Activated CD4-positive, alpha-beta T cell treated with anti-CD3 and anti-CD28 coated beads, Interleukin-2, amount 50 U/mL, for 48 hours (primary cell): Measurements from ENCODE around the gene TMEM87A.

Source experiments
- DNase-seq, 2 experiments: peaks; one replicate each; pipeline ENCODE4 v3.0.0-alpha.2; 2020

The TMEM87A gene

DNA sequence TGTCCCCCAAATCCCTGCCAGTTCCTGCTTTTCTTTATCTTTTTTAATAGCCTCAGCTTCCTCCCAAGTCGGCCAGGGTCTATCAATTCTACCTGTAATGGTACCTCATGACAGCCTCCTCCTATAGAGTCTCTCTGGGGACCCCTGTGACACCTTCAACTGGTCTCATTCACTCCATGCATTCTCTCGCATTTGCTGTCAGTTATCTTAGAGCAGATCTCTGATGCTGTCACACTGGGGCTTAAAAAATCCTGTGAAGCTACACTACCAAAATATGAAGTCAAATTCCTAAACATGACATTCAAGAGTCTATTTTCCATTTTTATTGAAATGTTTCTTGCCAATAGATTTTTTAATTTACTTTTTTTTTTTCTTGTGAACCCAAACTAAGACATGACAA lies 70.6 kb downstream of the TMEM87A start:
- no peak for DNase-seq

DNA sequence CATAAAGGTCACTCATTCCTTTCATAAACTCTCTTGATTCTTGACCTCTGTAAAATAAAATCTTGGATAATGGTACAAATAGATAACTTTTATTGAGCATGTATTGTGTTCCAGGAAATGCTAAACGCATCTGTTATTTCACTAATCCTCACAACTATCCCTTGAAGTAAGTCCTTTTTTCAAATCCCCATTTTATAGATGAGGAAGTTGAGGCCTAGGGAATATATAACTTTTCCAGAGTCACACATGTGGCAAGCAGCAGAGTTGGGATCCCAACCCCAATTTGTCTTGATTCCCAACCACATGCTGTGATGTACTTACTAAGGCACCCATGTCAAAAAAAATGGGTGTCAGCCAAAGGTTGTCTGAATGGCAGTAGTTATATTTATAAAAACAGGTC lies 71.4 kb downstream of the TMEM87A start:
- no peak for DNase-seq

DNA sequence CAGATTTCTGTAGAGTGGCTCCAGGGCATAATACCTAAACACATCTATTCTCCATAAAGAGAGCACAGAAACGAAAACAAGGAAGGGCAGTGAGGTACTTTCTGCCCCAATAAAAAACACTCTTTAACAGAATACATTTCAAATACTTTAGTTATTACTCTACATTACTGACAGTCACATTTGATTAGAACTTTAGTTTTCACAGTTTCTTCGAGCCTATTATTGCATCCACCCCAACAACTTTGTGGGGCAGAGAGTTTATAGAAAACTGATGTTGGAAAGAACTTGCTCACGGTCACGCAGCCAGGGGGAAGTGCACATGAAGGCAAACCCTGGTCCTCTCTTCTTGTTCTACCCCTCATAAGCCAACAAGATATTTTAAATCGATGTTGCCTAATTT lies 74.1 kb downstream of the TMEM87A start:
- no peak for DNase-seq

DNA sequence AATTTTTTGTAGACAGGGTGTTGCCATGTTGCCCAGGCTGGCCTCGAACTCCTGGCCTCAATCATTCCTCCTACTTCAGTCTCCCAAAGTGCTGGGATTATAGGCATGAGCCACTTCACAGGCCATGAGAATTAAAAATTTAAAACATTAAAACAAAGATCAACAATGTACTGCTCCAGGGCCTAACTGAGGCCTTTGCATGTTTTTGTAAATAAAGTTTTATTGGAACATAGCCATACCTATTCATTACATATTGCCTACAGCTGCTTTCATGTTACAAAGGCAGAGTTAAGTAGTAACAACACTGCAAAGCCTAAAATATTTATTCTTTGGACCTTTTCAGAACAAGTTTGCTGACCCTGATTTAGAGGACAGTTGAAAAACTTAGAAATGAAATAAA lies 74.7 kb downstream of the TMEM87A start:
- DNase-seq, result no peak

DNA sequence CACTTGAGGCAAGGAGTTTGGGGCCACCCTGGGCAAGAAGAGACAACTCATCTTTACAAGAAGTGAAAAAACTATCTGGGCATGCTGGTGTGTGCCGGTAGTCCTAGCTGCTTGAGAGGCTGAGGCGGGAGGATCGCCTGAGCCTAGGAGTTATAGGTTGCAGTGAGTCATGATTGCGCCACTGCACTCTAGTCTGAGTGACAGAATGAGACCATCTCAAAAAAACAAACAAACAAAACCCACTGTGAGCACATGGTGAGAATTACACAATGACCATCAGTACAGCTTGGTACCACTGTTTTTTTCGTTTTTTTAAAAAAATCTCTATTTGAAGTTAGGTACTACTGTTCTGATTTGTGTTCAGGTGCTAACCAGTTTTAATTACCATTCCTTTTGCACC lies 78.7 kb downstream of the TMEM87A start:
- DNase-seq, result no peak

DNA sequence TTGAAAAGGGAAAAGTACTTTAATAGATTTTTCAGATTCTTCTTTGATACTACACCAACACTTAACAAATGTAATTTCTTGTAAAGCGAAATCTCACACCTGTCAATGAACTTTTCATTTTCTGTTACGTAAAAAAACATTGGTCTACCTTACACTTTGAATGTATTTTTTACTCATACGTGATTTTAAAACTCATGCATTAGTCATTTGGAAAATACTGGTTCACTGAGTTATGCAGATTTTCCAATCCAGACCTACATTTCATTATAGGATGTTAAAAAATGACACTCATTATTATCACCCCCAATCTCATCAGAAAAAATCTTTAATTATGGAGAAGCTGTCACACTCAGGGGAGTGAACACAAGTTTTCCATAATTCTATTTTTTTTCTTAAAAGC lies 79.8 kb downstream of the TMEM87A start:
- no peak for DNase-seq

DNA sequence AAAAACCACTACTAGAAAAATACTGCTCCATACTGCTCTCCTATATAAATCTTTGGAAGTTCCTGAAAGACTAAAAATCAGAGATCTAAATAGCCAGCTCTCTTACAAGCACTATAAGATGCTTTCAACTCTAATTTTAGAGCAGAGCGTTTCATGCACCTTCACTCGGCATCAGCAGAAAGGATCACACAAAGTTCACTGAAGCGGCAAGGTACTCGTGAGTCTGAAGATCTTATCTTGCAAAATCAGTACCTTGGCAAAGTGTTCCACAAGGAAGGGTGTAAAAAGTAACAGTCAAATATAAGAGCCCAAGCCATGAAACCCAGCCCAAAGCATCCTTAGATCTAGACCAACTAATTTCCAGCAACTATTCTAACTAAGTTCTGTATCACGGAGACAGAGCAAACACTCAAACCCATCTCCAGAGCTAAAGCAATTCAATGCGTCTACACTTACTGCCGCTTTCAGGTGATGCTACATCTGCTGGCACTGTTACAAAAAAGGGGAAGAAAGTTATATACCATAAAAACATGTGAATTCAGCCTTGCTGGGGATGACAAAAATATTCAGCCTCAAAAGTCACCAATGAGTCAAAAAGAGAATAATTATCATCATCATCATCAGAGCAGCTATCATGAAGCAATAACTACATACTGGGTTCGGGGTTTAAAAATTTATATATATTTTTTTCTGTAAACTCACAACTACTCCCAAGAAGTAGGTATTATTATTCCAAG lies 81.5 kb downstream of the TMEM87A start:
- DNase-seq, result no peak

DNA sequence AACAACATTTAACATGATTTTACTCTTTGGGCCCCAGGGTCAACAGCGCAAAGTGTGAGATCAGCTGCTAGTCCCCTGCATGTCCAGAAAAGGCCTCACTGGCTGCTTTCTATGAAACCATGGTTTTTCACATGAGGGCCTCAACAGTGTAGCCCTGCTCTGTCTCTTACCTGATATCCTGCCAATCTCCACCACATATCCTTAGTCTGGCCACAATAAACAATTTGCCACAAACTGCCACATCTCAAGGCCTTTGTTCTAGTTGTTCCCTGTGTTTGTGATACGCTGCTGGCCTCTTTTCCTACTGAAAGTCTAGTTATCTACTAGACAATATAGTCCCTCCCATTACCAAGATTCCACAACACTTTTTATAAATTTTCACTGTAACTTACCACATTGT lies 82.9 kb downstream of the TMEM87A start:
- DNase-seq, result no peak

DNA sequence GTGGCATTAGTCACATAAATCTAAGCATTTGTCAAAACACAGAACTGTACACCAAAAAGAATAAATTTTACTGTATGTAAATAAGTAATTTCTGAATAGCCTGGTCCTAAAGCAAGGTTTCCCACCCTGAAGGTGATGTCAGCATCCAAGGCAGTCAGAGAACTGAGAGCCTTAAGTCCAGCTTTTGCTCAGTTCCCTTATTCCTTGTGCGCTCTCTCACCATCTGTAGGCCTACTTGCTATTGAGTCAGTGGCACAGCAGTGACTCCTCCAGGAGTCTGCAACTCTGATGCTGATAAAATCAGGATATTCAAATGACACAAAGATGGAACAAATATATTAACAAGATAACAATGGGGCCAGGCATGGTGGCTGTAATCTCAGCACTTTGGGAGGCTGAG lies 87.4 kb downstream of the TMEM87A start:
- DNase-seq, result no peak

DNA sequence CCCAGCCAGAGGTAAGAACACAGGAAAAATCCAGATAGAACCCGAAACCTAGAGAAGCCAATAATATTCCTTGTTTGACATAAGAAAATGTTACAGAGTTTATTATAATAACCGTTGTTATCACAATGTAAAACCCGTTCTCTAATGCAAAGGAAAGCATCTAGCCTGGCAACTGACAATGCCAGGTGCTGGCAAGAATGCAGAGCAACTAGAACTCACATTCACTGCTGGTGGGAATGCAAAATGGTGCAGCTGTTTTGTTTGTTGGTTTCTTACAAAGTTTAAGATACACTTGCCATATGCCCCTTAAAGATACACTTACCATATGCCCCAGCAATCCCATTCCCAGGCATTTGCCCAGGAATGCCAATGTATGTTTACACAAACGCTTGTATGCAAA lies 88.5 kb downstream of the TMEM87A start:
- DNase-seq, result no peak

DNA sequence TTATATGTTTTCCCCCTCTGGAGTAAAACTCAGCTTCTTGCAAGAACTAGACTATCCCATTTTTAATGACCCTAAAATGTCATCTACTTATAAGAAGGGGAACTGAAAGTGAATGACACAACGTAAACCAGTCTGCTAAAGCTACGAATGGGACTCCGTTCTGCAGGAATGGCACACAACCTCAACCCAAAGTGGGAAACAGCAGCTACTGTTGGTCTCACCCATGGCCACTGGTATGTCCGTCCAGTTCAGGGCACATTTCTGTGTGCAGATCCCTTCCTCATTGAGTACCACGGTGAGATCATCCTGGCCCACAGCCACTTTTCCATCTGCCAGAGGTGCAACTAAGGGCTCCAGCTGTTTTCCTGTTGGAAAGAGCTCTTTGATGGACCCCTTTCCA lies 88.9 kb downstream of the TMEM87A start:
- DNase-seq, result no peak

DNA sequence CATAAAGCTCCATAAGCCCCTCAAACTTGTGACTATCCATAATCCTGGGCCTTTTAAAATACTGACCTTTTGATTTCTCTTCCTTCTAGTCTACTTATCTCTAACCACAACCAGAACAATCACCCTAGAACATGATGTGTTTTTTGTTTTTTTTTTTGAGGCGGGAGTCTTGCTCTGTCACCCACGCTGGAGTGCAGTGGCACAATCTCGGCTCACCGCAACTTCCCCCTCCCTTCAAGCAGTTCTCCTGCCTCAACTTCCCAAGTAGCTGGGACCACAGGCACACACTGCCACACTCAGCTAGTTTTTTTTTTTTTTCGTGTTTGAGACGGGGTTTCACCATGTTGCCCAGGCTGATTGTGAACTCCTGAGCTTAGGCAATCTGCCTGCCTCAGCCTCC lies 90.3 kb downstream of the TMEM87A start:
- DNase-seq, result no peak

DNA sequence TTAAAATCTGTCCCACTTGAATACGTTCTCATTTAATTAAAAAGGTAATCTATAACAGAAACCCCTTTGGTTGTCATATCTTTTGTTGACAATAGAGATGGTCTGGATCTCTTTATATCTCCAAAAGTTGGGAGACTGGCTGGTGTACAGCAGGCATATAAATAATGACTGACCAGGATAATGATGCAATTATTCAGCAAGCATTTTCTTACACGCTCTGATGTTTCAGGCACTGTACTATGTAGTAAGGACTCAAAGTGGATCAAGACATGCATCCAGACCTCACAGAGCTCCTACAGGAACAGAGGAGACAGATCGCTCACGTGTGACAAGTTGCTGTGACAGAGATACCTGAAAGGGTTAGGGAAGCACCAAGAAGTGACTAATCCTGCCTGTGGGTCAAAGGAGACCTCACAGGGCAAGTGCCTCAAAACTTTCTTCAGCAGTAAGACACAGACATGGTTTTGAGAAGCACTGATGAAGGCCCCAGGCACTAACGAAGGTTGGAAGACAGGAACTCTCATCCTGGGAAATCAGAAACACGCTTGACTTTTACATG lies 90.8 kb downstream of the TMEM87A start:
- no peak for DNase-seq

DNA sequence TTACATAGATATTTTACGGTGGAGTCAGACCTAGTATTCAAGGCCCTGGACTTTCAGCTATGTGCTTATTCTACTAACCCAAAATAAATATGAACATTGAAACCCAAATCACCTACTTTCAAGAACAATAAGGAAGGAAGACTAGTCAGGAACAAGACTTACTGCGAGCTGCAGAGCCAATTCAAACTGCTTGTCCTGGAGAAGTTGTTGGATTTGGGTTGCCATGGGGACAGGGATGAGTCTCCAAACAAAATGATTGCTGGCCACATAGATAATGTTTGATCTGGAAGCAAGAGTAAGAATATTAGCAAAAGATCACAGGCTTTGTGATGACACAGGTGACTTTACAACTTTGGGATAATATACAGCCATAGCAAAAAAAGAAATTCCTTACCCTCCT lies 95.2 kb downstream of the TMEM87A start:
- no peak for DNase-seq

DNA sequence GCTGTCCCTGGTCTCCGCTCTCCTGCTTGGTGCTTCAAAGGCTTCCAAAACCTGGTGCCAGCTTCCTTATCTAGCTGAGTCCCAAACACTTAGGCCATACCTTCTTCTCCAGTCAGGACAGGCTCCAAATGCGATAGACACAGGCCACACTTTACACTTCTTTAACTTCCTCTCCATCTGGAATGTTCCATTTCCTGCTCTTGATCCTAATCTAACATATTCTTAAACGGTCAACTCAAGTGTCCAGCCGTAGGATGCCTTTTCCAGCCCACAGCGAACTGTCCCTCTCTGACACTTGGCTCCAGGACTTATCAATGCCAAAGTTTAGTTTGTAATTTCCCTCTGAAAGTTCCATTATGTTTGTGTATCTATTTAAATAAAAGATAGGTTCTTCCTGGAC lies 97.6 kb downstream of the TMEM87A start:
- no peak for DNase-seq

DNA sequence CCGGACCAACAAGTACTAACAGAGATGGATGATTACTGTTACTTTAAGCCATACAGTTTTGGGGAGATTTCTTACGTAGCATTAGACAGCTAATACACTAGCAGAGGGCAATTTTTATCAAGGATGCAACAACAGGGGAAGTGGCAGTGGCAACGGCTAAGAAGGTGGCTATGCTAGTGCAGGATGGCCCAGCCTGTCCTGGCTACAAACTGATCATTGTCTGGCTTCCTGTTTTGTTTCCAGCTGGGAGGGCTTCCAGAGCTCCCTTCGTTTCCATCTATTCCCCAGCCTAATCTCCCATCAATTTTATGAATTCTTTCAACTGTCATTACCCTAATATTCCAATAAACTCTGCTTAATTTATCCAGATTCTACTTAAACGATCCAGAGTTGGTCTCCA lies 100.8 kb downstream of the TMEM87A start:
- DNase-seq, result no peak

DNA sequence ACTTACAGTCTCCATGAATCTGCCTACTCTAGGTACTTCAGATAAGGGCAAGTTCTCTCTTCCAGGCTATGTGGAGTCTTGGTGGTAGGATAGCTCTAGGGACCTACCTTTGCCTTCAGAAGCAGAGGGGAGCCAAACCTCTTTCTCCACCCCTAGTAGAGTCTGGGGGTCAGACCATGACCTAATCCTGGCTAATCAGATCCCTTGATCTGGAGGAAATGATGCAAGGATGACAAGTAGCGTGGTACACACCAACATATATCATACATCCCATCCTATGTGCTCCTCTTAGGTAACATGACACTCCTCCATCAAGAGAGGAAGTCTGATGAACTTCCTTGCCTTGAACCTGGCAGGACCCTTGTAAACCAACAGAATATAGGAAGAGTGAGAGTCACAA lies 101.4 kb downstream of the TMEM87A start:
- DNase-seq, result no peak

DNA sequence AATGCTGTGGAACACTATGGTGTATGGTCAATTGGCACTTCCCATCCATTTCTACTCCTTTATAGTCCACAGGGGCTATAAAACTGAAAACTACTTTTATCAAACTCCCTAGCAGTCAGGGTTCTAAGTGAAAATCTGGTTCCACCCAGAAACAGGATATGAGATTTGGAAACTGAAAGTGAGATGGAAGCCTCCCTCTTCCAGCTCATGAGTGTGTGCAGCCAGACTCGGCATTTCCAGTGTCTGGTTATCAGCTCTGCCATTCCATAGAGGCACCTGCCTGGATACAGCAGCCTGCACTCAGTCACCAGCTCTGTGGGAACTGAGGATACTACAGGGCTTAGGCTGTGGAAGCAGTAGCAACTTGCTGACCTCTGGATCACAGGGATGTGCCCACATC lies 102.1 kb downstream of the TMEM87A start:
- no peak for DNase-seq

DNA sequence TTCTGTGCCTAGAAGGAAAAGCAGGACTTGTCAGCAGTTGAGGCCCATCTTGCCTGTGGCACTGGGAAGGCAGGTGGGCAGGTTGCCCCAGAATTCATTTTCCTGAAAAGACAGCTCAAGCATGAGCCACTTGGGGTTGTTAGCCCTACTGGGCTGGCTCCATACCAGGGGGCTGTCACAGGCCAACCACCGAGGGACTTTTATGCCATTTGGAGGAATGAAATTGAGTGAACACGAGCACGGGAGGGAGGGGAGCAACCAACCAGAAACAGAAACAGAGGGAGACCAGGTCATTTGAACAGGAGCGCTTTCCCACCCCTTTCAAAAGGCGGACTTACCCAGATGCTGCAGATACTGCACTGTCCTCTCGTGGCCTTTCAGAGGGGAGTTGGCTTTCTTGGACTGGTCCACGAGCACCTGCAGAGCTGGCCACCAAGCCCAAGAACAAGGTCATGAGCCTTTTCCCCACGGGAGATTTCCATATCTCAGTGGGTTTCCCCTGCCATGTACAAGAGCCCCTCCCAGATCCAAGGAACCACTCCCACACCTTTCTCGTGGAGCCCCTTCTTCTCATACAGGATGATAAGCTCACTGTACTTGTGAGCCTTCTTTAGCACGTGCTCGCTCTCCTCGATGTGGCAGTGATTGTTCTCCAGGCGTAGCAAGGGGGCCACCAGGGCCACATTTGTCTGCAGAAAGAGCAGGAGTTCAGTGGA lies 106.8 kb downstream of the TMEM87A start:
- no peak for DNase-seq

DNA sequence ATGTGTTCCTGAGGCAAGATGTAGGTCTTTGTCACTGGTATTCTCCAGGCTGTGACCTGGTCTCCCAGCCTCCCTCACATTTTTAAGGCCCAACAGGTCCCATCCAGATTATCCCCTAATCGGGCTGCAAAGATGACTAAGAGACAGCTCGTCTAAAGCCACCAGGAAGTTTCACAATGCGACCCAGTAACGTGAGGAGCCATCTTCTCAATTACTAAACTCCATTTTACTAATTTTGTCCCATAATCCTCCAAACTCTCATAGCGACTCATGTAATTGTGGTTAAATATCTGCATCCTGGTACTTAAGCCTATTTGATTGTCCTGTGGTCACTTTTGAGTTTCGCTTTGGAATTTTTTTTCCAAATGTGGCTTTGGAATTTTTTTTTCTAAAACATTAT lies 108.1 kb downstream of the TMEM87A start:
- DNase-seq, result no peak

DNA sequence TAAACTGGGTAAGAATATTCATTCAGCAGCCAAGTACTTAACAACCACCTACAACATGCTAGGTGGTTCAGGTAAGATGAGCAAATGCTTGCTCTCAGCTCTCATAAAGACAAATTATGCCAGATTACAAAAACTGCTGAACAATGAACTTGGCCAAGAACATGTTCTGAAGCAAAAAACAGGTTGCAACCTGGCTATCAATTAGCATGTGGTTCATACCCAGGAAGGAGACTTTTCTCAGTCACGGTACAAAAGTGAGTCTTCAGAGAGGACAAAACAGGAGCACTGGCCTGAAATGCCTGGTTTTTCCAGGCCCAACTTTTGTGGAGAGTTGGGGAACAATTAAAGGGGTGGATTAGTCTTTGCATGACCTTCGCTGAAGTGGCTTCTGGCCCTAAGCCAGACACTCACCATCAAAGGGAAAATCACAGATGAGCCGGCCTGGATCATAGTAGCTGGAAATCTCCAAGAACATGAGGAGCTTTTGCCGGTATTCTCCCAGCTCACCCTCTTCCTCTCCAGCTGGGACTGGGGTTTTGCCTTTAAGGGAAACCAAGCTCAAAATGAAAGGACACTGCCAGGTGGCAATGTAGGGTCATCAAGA lies 109.2 kb downstream of the TMEM87A start:
- no peak for DNase-seq

DNA sequence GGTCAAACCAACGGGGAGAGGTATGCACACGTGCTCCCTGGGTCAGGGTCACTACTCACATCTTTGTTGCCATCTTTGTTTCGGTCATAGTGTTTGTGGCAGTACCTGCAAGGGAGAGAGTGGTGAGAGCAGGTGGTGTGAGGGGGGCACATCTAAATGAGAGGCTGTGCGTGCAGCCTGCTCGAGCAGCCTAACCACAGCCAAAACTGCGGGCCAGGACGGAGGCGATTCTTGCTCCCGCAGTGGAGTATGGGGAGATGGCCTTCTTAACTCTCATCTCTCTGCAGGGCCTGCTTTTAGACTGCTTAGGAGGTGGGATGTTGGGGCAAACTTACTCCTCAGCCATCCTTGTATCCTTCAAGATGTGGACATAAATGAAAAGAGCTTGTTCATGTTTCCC lies 109.9 kb downstream of the TMEM87A start:
- no peak for DNase-seq
